Hepatocyte (in vitro differentiated cells): ENCODE measurements around the gene TMEM185A.
"Not testable (repeated sequence)": the region's sequence is repeated elsewhere in the genome, so short reads cannot be mapped to it uniquely, and the experiment has no call there.

Experiments used
- CTCF ChIP-seq: fragments of 200-600 bp; sonication (generic); IDR thresholded peaks from 2 replicates; pipeline ENCODE4 v1.5.1; 2016; ENCODE audit warnings: antibody characterized with exemption, mild to moderate bottlenecking; ENCODE audit not compliant: poor library complexity
- EZH2 ChIP-seq: fragments of 200-600 bp; sonication (generic); IDR thresholded peaks from 2 replicates; pipeline ENCODE4 v1.6.1; 2016; ENCODE audit warnings: antibody characterized with exemption, mild to moderate bottlenecking, borderline replicate concordance
- EZH2phosphoT487 ChIP-seq: fragments of 200-600 bp; sonication (generic); IDR thresholded peaks from one replicate; pipeline ENCODE4 v1.6.1; 2018; ENCODE audit warnings: antibody characterized with exemption, mild to moderate bottlenecking, low read depth, moderate library complexity; ENCODE audit not compliant: unreplicated experiment, severe bottlenecking

DNA sequence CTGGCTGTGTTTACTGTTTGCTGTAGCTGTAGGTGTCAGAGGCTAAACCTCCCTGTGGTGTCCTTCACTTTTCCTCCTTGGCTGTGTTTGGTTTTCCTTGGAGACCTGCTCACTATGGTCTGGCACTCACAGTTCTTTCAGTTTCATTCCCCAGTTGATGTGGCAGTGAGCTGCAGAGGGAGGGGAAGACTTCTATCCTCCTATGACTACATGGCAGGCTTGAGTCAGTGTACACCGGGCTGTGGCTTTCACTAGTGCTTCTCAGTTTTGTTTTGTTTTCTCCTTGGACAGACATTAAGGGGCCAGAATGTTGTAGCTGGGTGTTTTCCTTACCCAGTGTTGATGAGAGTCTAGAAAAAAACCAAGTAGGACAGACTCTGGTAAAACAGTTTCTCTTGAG lies 58.1 kb downstream of the TMEM185A start:
- TF ChIP-seq CTCF, EZH2phosphoT487, EZH2: not testable (repeated sequence)
